HUDEP-2 (cell line): ENCODE measurements around the gene PRDX2.

ENCODE experiments used
- DNase-seq, 76 experiments: peaks; one replicate each; lab custom pipeline; 2025; ENCODE audit not compliant: unreplicated experiment in 76 of 76; lab: John Stamatoyannopoulos, UW

PRDX2 gene

GRCh38 chr19:12793290-12794195, 8.1 kb downstream of the PRDX2 start:
- peak in 74 of 76 experiments; percentile 78 to 99 (median 96) for DNase-seq

GRCh38 chr19:12792853-12793289, 8.7 kb downstream of the PRDX2 start:
- peak in 2 of 76 experiments; percentile 57 to 58 for DNase-seq

GRCh38 chr19:12792051-12792852, 9.3 kb downstream of the PRDX2 start:
- DNase-seq: peak in 63 of 76 experiments; percentile 19 to 76 (median 60)

GRCh38 chr19:12791345-12792050, 10.1 kb downstream of the PRDX2 start, which contains the start of gene JUNB:
Gene JUNB, plus strand, starts transcription at chr19:12791486. Its CDS starts 286 bp downstream, at chr19:12791772.
- peak in 75 of 76 experiments; percentile 66 to 99 (median 96) for DNase-seq

- DNase-seq: peak in 4 of 76 experiments; percentile 18 to 61 (median 54)
Observed at GRCh38 chr19:12790628-12791344, 10.8 kb downstream of the PRDX2 start.

- peak in 75 of 76 experiments; percentile 91 to 100 (median 99) for DNase-seq
Observed at GRCh38 chr19:12789904-12790619, 11.5 kb downstream of the PRDX2 start.

- peak in 21 of 76 experiments; percentile 40 to 91 (median 65) for DNase-seq
Observed at GRCh38 chr19:12789098-12789903, 12.3 kb downstream of the PRDX2 start.

- DNase-seq: peak in 73 of 76 experiments; percentile 42 to 96 (median 86)
Observed at GRCh38 chr19:12788682-12789097, 12.9 kb downstream of the PRDX2 start.

- DNase-seq: peak in 15 of 76 experiments; percentile 17 to 63 (median 36)
Observed at GRCh38 chr19:12788042-12788681, 13.4 kb downstream of the PRDX2 start.

- no peak for DNase-seq
Observed at GRCh38 chr19:12787458-12787857, 14.1 kb downstream of the PRDX2 start.

- DNase-seq: peak in 2 of 76 experiments; percentile 35 to 43
Observed at GRCh38 chr19:12786952-12787351, 14.6 kb downstream of the PRDX2 start.

GRCh38 chr19:12786141-12786870, 15.3 kb downstream of the PRDX2 start:
- DNase-seq: peak in 59 of 76 experiments; percentile 20 to 83 (median 64)

GRCh38 chr19:12785431-12786031, 16.1 kb downstream of the PRDX2 start:
- DNase-seq: peak in 22 of 76 experiments; percentile 15 to 75 (median 42)

- DNase-seq: peak in 12 of 76 experiments; percentile 48 to 91 (median 74)
Observed at GRCh38 chr19:12784871-12785430, 16.6 kb downstream of the PRDX2 start.

GRCh38 chr19:12784394-12784870, 17.2 kb downstream of the PRDX2 start:
- DNase-seq: peak in 75 of 76 experiments; percentile 74 to 98 (median 91)

- DNase-seq: peak in 11 of 76 experiments; percentile 25 to 72 (median 37)
Observed at GRCh38 chr19:12783849-12784393, 17.7 kb downstream of the PRDX2 start.
